Kidney (tissue), 14 donors: ENCODE results near the gene ZNF277. TPM values are rescaled to one million over a fixed set of nuclear protein-coding genes. Genes with fewer than 3 reads are reported as not detected.

Experiments used
- DNase-seq, 5 donors: peaks; one replicate each; pipeline ENCODE4 v3.0.0-alpha.2; 2013 to 2020
- FAIRE-seq: peaks from 2 replicates; lab custom pipeline; 2012; peaks lifted over from hg19 to GRCh38; lab: Jason Lieb, UNC
- H3K27ac ChIP-seq, 2 donors: one replicate each; pipeline ENCODE4 v1.7.0; 2013; ENCODE audit warnings: low read depth in 2 of 2, low read length in 2 of 2, inconsistent platforms in 1 of 2
- H3K27me3 ChIP-seq: one replicate; pipeline ENCODE4 v1.7.1; 2013; ENCODE audit warnings: low read length, inconsistent platforms; ENCODE audit not compliant: control insufficient read depth, insufficient read depth
- H3K36me3 ChIP-seq, 3 donors: one replicate each; pipeline versions ENCODE4 v1.7.0 to v1.7.1; 2013; ENCODE audit warnings: low read length in 3 of 3, control low read depth in 1 of 3, inconsistent platforms in 1 of 3; ENCODE audit not compliant: insufficient read depth in 3 of 3, control insufficient read depth in 2 of 3
- H3K4me1 ChIP-seq, 3 donors: one replicate each; pipeline versions ENCODE4 v1.7.0 to v1.7.1; 2013; ENCODE audit warnings: low read length in 3 of 3, inconsistent platforms in 1 of 3, low read depth in 1 of 3; ENCODE audit not compliant: control insufficient read depth in 2 of 3, insufficient read depth in 2 of 3
- H3K4me3 ChIP-seq, 3 donors: one replicate each; pipeline versions ENCODE4 v1.7.0 to v1.8.1; 2013; ENCODE audit warnings: low read length in 3 of 3, control low read depth in 1 of 3, inconsistent platforms in 1 of 3
- H3K9ac ChIP-seq, 3 donors: one replicate each; pipeline versions ENCODE4 v1.7.0 to v1.7.1; 2013; ENCODE audit warnings: low read length in 3 of 3, control low read depth in 1 of 3, inconsistent platforms in 1 of 3
- H3K9me3 ChIP-seq, 3 donors: one replicate each; pipeline versions ENCODE4 v1.7.0 to v1.7.1; 2013; ENCODE audit warnings: low read length in 3 of 3, control low read depth in 1 of 3, inconsistent platforms in 1 of 3; ENCODE audit not compliant: control insufficient read depth in 2 of 3, insufficient read depth in 1 of 3
- CTCF ChIP-seq: IDR thresholded peaks from 3 replicates; pipeline ENCODE4 v1.5.1; 2012; ENCODE audit warnings: mild to moderate bottlenecking, moderate library complexity, borderline replicate concordance; ENCODE audit not compliant: insufficient read depth; ENCODE audit errors: extremely low read depth
- intact Hi-C: fragments of 100-400 bp; cut with DNase I; formaldehyde crosslinking; loops from one replicate; pipeline ENCODE4 v1.11.1; 2022
- polyA plus RNA-seq: library from polyadenylated mRNA; stranded (reverse); fragments of 350-450 nt; fragmentation: Illumina TruSeq; extraction: RNeasy Lipid Tissue Mini Kit (QIAGEN cat#74804); gene quantifications from one replicate; pipeline ENCODE4 v1.2.3, GENCODE V29; 2014; ENCODE audit warnings: low read depth, low replicate concordance; ENCODE audit not compliant: insufficient read depth
- total RNA-seq: library from RNA; stranded (reverse); fragmentation: NEBNext Ultra II Directional; extraction: Animal tissue kit (Norgen Biotek cat#: 25700); gene quantifications from one replicate; pipeline ENCODE4 v1.2.1, GENCODE V29; 2021
- donor health status: control.
- donor health status: control.
- donor health status: control.
- donor health status: control.
- donor health status: control.
- donor health status: DM: yes; HTN: yes; CAD: no.
- donor health status: Normal renal cell carcinoma (clear cell type).

The ZNF277 gene
- total and polyA plus RNA-seq, 2 donors from 2014 or later = 18.7 to 25.0 TPM

- Histone ChIP-seq H3K27me3 (no peaks in the 10 kb centered on the region), H3K4me1 (no peaks in the 10 kb centered on the region), H3K9me3 (no peaks in the 10 kb centered on the region), H3K36me3 (peaks cover 8 to 24% (median 9%) of the 10 kb centered on the region in 3 donors), H3K4me3 (no peak overlapping the region), H3K27ac (no peak overlapping the region), H3K9ac (no peak overlapping the region)
- FAIRE-seq = no peak
- intact Hi-C loops = no loop called here
- TF ChIP-seq CTCF = no peak
- DNase-seq = no peak
Observed at GRCh38 chr7:112341464-112341863, 135.0 kb downstream of the ZNF277 start.

GRCh38 chr7:112346381-112347060 lies 140.0 kb downstream of the ZNF277 start:
- intact Hi-C loops = no loop called here
- FAIRE-seq = no peak
- no peaks in the 10 kb centered on the region for H3K27me3 ChIP-seq
- no peak overlapping the region for H3K27ac ChIP-seq
- no peak for TF ChIP-seq CTCF
- H3K9ac ChIP-seq = no peak overlapping the region
- H3K9me3 ChIP-seq = no peaks in the 10 kb centered on the region
- H3K4me1 ChIP-seq = no peaks in the 10 kb centered on the region
- no peak for DNase-seq
- H3K36me3 ChIP-seq = peaks cover 4 to 17% (median 6%) of the 10 kb centered on the region in 3 donors
- no peak overlapping the region for H3K4me3 ChIP-seq

GRCh38 chr7:112347088-112347487 lies 140.6 kb downstream of the ZNF277 start:
- Histone ChIP-seq H3K9me3 (no peaks in the 10 kb centered on the region), H3K4me1 (no peaks in the 10 kb centered on the region), H3K9ac (no peak overlapping the region), H3K4me3 (no peak overlapping the region), H3K36me3 (peaks cover 4 to 13% (median 6%) of the 10 kb centered on the region in 3 donors), H3K27me3 (no peaks in the 10 kb centered on the region), H3K27ac (no peak overlapping the region)
- TF ChIP-seq CTCF = no peak
- intact Hi-C loops = no loop called here
- DNase-seq (no peak), FAIRE-seq (no peak)

- H3K4me3 ChIP-seq = no peak overlapping the region
- no peaks in the 10 kb centered on the region for H3K4me1 ChIP-seq
- no peaks in the 10 kb centered on the region for H3K27me3 ChIP-seq
- intact Hi-C loops = no loop called here
- no peaks in the 10 kb centered on the region for H3K36me3 ChIP-seq
- TF ChIP-seq CTCF = no peak
- H3K27ac ChIP-seq = no peak overlapping the region
- no peaks in the 10 kb centered on the region for H3K9me3 ChIP-seq
- no peak for DNase-seq
- H3K9ac ChIP-seq = no peak overlapping the region
- FAIRE-seq = no peak
Observed at GRCh38 chr7:112350585-112350984, 144.1 kb downstream of the ZNF277 start.
